ENCODE data around the gene OSM.

DNA sequence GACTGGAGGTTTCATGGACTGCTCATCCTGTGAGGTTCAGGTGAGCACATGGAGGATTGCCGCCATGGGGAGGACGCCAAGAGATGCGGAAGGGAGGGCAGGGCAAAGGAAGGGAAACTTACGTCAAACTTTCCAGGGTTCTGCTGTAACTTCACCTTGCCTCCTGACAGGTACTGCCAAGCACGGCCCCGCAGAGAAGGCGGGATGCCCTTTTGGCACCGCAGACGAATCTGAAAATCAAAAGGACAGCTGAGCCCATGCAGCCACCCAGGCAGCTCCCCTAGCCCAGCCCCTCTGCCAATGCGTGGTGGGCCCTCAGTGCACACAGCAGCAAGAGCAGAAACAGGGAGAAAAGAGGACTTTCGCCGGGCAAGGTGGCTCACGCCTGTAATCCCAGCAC is 32.7 kb upstream of the OSM start:
- no peak for TF ChIP-seq CTCF (IDR thresholded peaks at IDR 0.05)
- no peak for TF ChIP-seq JUN (IDR thresholded peaks at IDR 0.05)
- no peak for TF ChIP-seq NPAS2 (CRISPR knock-in tag; IDR thresholded peaks at IDR 0.05; ENCODE audit: borderline replicate concordance)
- no peak for TF ChIP-seq CHD2 (IDR thresholded peaks at IDR 0.05; ENCODE audit: low read length, partially characterized antibody)
- TF ChIP-seq KDM5A (IDR thresholded peaks at IDR 0.05), result no peak
- TF ChIP-seq, protein P1, sequence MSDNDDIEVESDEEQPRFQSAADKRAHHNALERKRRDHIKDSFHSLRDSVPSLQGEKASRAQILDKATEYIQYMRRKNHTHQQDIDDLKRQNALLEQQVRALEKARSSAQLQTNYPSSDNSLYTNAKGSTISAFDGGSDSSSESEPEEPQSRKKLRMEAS (IDR thresholded peaks at IDR 0.05), result no peak
- no peak for TF ChIP-seq ZFP36 (IDR thresholded peaks at IDR 0.05; ENCODE audit: borderline replicate concordance, partially characterized antibody)
- no peak for TF ChIP-seq CHD4 (IDR thresholded peaks at IDR 0.05; ENCODE audit: borderline replicate concordance)
- no peak for TF ChIP-seq SMC3 (IDR thresholded peaks at IDR 0.05)
- no peak for TF ChIP-seq POLR2AphosphoS2 (conservative IDR thresholded peaks at IDR 0.05; ENCODE audit: low read length)
- TF ChIP-seq HMGXB4 (CRISPR knock-in tag; IDR thresholded peaks at IDR 0.05; ENCODE audit: borderline replicate concordance), result no peak

All from A549 (cell line).